Measurements from ENCODE around the gene ATP2B1.
"Not testable (repeated sequence)": the region's sequence is repeated elsewhere in the genome, so short reads cannot be mapped to it uniquely, and the experiment has no call there.

ATP2B1 gene

DNA sequence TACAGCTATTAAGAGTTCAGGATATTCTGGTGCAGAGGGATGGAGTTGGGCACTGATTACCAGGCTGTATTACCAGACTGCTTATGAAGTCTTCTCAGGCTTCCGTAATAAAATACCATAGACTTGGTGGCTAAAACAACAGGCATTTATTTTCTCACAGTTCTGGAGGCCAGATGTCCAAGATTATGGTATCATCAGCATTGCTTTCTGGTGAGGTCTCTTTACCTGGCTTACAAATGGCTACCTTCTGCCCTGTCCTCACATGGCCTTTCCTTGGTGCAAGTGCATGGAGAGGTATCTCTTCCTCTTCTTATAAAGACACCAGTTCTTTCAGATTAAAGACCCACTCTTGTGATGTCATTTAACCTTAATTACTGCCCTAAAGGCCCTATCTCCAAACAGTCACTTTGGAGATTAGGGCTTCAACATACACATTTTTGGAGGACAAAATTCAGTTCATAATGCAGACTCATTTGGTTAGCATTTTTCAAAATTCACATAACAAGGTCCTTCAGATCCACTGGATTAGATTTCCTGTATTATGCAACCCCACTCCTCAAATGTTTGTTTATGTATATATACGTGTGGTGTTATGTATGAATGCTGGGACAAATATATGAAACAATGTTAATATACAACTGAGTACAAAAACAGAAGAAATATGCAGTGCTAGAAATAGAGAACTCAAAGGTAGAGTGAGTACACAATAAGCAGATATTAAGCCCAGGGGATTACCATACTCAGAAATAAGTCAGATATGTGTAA is 9.3 kb upstream of the ATP2B1 start:
- in situ Hi-C loops (cut with HindIII; ENCODE audit: low sequenced_read_pairs) = no loop called here

DNA sequence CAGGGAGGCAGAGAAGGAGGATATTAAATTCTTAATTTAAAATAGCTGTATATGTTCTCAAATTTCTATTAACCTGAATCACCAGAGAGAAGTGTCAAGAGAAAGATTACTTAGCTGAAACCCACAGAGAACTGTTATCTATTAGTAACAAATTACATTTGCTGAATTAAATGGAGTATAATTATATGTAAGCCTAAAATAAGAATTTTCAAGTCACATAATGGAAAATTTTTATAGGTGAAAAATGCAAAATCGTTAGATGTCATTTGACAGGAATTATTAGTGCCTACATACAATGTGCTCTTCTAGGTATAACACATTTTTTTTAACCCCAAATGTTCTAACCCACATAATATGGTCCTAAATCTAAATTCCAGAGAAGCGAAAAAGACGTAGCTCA is 4.1 kb upstream of the ATP2B1 start:
- in situ Hi-C loops (cut with HindIII; ENCODE audit: low sequenced_read_pairs) = loop anchor here (5.0 kb wide), 1 partner anchor 70 kb away; no protein-coding TSS in a partner anchor

DNA sequence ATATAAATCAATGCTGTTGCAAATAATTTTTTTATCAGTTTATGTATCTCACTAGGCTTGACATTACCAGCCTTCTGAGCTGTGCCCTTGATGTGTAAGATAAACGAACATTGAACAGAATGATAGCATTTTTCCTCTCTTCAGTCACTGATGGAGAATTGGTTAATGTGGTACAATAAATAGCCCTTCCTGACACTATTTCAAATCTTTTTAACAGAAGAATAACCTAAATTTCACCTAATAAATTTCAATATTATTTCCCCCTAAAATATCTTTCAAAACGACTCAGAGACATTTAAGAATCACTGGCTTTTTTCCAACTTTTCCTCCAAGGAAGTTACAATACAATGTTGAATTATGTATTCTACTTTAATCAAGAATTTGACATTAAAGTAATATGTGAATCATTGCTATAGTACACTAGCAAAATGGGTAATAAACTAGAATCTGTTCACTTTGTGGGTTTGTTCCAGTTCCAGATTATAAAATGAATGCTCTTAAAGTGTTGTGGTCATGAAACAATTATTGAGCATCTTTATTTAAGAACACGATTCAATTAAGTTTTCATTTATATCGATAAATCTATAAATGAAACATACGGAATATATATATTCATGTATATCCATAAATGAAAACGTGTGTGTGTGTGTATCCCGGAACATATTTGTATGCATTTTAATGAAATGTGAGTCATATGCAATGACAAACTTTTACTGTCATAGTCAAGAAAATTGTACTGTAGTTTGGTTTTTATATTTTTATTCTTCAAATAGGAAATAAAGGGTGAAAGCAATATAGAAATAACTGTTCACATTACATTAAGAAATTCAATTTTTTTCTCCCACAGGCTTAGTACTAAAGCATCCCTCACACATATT is 2.5 kb upstream of the ATP2B1 start:
- in situ Hi-C loops (cut with HindIII; ENCODE audit: low sequenced_read_pairs) = loop anchor here (5.0 kb wide), 1 partner anchor 71 kb away; no protein-coding TSS in a partner anchor

DNA sequence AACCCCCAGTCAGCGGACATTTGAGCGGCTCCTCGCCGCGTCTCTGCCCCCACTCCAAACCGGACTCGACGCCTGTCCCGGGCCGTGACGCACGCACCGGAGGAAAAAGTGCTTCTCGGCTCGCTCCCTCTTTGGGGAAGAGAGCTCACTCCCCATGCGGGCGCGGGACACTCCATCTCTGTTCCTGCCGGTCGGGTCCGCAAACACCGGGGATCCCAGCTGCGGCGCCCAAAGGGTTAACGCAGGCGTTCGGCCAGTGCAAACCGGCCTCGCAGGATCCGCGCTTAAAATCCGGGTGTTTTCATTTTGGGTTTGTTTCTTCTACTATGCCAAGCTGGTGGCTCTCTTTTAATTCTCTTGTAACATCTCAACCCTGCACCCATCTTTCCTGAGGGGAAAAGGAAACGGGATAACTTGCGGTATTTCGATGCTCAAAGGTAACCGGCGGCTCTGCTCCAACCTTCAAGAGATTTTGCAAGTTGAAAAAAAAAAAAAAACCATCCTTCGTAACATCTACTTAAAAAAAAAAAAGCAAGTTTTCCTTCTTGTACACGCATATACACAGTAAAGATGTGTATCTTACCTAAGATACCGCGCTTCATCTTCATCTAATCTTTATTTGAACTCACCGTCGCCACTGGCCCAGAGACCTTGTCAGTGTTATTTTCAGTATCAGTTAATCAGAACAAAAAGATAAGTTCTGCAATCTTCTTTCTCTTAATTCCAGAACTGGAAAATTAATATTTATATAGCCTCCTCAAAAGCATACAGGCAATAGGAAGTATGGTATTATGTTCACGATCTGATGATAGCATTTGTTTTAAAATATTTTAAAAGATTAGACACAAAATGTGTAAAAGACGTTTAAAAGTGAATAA is 1.6 kb upstream of the ATP2B1 start:
- in situ Hi-C loops (cut with HindIII; ENCODE audit: low sequenced_read_pairs) = loop anchor here (5.0 kb wide), 1 partner anchor 72 kb away; no protein-coding TSS in a partner anchor

DNA sequence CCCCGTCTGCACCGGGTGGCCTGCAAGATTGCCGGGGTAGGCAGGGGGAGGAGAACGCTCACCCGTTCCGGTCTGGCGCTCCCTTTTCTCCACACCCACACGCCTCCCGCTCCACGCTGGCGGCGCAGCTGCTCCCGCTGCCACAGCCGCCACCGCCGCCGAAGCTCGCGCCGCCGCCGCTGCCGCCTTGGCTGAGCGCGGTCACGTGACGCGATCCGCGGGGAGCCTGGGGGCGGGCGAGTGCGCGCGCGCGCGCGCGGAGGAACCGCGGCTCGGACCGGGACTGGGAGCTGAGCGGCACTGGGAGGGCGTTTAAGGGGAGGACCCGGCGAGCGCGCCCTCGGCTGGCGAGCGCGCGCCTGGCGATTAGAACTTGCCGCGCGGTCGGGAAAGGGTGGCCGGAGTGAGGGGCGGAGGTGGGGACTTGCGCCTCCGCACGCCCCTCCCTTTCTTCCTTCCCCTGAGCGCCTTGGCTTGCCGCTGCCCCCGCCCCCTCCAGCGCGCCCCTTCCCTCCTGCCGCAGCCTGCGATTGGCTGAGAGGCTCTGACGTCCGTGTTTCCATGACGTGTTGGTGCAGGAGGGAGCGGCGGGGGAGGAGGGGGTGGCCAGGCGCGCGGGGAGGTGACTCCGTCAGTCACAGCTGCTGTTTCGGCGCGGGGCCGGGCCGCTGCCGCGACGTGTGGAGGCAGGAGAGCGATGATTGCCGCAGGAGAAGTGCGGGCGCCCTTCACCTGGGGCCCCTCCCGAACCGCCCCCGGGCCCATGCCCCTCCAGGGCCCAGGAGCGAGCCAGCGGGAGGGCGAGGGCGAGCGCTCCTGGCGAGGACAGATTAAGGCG is 738 bp upstream of the ATP2B1 start:
- in situ Hi-C loops (cut with HindIII; ENCODE audit: low sequenced_read_pairs) = no loop called here

DNA sequence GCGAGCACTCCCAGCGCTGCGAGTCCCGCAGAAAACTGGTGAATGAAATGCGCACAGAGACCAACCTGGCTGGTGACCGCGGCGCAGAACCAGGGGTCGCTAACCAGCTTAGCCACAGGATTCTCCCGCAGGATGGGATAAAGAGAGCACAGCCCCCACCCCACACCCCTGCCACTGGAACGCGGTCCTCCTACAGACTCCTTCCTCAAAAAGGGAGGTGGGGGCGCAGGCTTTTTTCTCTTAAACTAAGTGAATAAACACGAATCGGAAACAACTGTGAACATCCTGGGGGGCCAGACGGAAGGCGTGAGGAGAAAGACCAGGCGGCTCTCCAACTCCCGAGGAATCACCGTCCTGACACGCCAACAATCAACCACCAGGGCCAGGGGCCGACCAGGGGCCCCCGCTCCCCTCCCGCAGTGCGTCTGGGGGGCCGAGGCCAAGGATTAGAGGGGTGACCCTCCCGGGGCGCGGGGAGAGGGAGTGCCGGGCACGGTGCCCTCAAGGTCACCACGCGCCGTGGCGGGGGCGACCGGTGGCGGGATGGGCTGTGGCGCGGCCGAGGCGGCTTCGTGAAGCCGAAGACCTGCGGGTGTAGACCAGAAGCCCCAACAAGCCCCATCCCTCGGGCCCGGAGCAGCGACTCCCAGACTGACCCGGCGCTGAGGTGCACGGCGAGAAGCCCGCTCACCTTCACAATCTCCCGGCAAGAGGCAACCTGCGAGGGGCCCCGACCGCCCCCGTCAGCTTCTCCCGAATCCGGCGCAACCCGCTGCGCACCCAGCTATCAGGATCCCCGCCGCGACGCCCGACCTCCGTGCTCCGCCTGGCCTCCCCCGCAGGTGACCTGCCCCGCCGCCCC is 704 bp downstream of the ATP2B1 start:
- in situ Hi-C loops (cut with HindIII; ENCODE audit: low sequenced_read_pairs) = no loop called here

DNA sequence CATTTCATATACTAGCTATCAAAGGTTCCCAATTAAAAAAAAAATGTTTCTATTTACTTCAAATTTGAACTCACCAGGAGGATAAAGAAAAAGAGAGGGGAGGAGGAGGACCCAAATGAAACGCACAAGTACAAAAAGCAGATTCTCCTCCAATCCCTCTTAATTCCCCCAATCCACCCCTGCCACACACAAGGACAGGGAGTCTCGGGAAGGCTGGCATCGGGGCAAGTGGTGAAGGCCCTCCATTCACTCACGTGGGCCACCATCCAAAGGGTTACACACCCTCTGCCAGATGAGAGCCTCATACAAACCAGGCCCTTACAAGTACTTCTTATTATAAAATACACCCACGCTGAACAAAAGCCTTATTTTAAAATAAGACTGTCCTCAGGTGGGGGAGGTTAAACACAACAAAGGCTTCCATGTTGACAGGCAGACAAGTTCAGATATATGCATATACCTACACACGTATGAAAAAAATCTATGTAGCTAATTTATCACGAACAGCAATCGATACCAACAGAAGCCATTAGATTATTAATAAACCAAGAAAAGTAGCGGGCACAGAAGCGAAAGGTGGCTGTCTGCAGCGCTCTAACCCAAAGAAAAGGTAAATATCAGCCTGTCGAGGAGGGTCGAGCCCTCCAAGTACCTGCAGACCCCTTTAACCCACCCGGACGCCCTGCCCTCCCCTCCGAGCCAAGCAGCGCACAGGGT is 1.5 kb downstream of the ATP2B1 start:
- in situ Hi-C loops (cut with HindIII; ENCODE audit: low sequenced_read_pairs) = no loop called here

DNA sequence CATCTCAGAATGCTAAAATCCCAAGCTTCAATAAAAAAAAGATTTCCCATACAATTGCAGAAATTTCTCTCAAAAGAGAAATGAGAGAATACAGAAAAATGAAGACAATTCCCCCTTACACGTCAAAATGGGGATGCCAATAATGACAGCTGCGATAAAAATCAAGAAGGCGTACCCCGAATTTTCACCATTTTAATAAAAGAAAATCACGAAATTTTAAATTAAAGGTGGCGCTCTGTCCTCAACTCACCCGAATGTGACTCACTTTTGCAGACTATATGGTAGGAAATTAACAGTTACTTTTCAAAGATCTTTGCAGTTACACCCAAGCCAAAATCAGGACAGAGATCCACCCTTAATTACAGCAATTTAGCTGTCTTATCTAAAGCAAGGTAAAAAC is 2.1 kb downstream of the ATP2B1 start:
- in situ Hi-C loops (cut with HindIII; ENCODE audit: low sequenced_read_pairs) = no loop called here

DNA sequence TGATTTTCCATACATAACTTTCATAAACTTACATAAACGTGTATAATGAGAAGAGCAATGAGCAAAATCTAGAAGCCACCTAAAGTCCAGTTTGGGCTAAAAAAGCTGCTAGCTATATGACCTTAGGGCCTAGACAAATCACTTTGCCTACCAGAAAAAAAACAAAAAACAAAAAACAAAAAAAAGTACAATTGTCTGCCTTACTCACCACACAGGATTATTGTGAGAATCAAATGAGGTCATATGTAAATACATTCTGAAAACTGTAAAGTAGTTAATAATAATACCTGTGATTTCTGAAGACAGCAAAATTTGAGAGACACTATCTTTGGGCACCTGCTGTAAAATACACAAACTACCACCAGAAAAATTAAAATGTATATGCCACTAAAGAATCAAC is 4.2 kb downstream of the ATP2B1 start:
- in situ Hi-C loops (cut with HindIII; ENCODE audit: low sequenced_read_pairs) = no loop called here

DNA sequence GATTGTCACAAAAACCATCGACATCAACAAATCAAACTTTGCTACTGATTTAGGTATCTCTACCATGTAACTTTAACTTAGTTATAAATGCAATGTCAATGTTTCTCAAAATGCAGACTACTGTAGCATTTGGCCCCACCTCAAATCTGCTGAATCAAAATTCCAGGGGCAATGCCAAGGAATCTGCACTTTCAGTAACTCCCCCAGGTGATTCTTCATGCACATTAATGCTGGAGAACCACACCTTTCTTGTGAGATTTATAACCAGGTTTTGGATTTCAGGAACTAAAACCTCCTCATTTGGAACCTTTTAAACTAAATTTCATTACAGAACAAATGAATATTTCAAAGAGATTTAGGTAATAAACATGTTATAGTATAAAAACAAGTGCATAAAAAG is 4.9 kb downstream of the ATP2B1 start:
- in situ Hi-C loops (cut with HindIII; ENCODE audit: low sequenced_read_pairs) = no loop called here

DNA sequence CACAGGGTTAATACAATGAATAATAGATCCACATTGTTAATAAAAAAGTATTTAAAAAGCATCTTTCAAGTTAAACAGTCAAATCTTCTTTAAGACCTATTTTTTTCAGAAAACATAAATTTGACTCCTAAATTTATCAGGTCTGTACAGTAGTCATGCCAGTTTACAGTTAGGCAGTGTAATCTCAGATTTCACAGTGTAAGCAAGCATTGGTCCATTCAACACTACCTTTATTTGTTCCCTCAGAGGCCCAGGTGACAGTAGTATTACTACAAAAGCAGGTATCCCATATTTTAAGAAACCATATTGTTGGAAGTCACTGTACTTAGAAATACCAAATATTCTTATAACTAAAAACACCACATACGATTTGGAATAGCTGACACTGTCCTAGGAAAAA is 6.1 kb downstream of the ATP2B1 start:
- in situ Hi-C loops (cut with HindIII; ENCODE audit: low sequenced_read_pairs) = no loop called here

DNA sequence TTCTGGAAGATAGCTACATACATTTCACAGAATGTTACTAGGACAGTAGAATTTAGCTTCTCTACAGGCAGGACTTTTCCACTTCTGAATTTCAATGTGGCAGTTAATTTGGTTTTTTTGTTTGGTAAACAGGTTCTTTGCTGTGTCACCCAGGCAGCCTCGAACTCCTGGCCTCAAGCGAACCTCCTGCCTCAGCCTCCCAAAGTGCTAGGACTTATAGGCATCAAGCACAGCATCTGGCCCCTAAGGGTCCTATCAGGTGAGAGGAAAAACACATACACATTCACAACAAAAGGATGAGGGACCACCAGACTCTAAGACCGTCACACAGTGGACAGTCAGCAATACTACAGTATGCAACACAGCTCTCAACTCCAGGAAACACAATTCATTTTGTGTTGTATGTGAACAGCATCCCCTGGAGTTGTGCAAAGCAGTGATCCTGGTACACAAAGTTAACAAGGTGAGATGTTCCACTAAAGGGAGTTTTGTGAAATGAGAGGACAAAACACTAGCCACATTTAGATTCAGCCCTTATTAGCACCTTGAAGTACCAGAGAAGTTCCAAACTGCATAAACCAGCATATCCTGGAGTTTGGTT is 6.9 kb downstream of the ATP2B1 start:
- in situ Hi-C loops (cut with HindIII; ENCODE audit: low sequenced_read_pairs) = no loop called here

DNA sequence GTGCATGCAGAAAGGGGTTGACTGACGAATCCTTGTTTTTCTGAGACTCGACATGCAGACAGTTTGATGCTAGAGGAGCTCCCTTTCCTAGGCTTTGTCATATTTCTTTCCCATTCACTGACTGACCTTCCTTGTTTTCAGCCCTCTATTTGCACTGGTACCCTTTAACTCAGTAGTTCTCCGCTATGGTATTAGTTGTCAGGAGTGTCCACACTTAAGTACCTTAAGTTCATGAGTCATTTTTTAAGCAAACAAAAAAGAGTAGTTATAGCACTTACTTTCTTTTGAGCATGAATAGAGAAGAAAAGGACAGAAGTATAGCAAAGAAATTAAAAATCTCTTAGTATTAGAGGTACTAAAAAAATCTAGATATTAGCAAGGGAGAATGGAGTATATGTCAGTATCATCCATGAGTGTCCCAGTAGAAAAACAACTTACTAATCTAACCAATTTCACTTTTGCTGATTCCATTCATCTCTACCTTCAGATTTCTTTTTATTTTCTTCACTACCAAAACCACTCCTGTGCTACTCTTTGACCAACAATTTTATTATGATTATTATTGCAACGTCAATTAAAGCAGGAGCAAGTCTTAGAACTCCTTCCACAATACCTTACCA is 8.3 kb downstream of the ATP2B1 start:
- in situ Hi-C loops (cut with HindIII; ENCODE audit: low sequenced_read_pairs) = no loop called here

DNA sequence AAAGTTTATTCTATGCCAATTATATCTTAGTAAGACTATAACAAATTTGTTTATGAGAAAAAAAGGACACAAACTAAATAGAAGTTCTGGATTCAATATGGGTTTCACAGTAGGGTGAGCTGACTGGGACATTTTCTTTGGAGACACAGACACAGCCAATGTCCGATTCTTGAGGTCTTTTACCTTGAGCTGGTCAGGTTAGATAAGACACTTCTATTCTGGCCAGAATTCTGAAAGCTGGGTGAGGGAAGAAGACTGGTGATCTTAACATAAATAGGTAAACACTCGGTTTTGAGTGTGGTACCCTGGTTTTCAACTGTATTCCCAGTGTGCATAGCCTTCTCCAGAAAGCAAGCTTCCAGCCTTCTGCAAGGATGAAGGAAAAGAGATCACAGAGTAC is 10.0 kb downstream of the ATP2B1 start:
- in situ Hi-C loops (cut with HindIII; ENCODE audit: low sequenced_read_pairs) = no loop called here

DNA sequence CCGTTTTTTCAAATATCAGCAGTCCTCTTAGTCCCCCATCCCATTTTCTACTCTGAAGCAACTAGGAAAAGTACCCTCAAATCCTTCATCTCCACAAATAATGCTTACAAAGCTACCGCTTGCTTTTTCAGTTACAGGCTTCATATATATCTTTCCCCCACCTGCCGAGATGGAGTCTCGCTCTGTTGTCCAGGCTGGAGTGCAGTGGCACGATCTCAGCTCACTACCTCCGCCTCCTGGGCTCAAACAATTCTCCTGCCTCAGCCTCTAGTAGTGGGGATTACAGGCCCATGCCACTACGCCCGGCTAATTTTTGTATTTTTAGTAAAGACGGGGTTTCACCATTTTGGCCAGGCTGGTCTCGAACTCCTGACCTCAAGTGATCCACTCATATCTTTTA is 10.9 kb downstream of the ATP2B1 start:
- in situ Hi-C loops (cut with HindIII; ENCODE audit: low sequenced_read_pairs) = not testable (repeated sequence)

DNA sequence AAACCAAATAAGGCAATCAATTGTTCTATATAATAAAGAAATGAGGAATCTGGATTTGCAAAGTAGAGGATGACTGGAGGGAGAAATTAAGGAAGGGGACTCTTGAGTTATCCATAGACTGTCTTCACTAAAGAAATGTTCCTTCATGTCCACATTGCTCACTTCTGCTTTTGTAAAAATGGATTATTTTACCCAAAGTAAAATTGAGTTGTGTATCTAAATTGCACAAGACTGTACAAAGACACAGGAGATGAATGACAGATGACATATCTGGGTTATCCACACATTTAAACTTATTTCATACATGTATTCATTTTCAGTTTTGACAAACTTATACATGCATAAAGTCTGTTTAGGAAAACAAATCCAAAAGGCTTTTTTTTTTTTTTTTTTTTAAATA is 11.3 kb downstream of the ATP2B1 start:
- in situ Hi-C loops (cut with HindIII; ENCODE audit: low sequenced_read_pairs) = no loop called here

DNA sequence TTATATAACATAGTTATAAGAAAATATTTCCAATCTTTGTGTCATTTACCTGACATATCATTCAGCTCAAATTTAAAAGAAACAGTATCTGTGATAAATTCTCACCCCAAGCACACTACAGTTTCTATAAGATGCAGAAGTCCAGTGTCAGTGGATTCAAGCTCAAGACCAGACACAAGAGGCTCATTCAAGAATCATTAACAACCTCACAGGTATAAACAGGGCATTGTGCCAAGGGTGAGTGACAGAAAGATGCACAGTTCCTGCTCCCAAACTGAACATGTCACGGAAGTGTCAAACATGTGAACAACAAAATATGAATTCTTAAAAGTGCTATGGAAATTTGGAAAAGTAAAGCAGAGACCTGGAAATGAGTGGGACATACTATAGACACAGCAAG is 12.8 kb downstream of the ATP2B1 start:
- in situ Hi-C loops (cut with HindIII; ENCODE audit: low sequenced_read_pairs) = no loop called here

DNA sequence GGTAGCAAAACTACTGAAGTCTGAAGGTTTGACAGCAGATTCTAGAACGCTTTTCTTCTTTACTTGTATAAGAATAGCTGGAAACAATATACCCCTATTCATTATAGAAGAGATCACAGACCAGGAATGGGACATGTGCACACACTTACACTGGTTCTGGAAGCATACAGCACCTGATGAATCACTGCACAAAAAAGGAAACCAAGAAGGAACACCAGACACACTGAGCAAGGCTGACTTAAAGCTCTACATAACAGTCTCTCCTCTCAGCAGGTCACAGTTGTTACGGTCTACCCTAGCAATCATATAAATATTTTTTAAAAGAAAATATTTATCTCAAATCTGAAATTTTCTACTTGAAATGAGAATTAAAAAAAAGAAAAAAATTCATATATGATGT is 13.5 kb downstream of the ATP2B1 start:
- in situ Hi-C loops (cut with HindIII; ENCODE audit: low sequenced_read_pairs) = no loop called here

All from endothelial cell of hepatic sinusoid (primary cell).